Left colon (tissue), 2 donors: ENCODE data around the gene NAA15. TPM values are rescaled to one million over a fixed set of nuclear protein-coding genes. Genes with fewer than 3 reads are reported as not detected.
"Not testable (repeated sequence)": the region's sequence is repeated elsewhere in the genome, so short reads cannot be mapped to it uniquely, and the experiment has no call there.

Experiments used
- ATAC-seq: fragments of 200-7000 bp; cut with Tn5 transposase; one replicate; pipeline ENCODE4 v1.9.1; 2020; ENCODE audit warnings: mild to moderate bottlenecking, moderate library complexity
- DNase-seq, 2 donors: peaks; one replicate each; pipeline ENCODE4 v3.0.0-alpha.2; 2020
- intact Hi-C, 2 donors: fragments of 100-400 bp; cut with DNase I in 1 of 2; cut with micrococcal nuclease in 1 of 2; formaldehyde crosslinking; loops; one replicate each; pipeline versions ENCODE4 v1.11.2 to v1.14.0; 2022; cut with DNase I, micrococcal nuclease
- total RNA-seq, 2 donors: library from RNA; stranded (reverse); fragmentation: NEBNext Ultra II Directional; extraction: Animal tissue kit (Norgen Biotek cat#: 25700); gene quantifications; one replicate each; pipeline ENCODE4 v1.2.1, GENCODE V29; 2021
- donor health status: DM: no; HTN: no; CAD: no.
- donor health status: DM: yes; HTN: yes; CAD: no.

Gene NAA15
- total RNA-seq, 2 donors from 2014 or later = 25.3 to 37.5 TPM

DNA sequence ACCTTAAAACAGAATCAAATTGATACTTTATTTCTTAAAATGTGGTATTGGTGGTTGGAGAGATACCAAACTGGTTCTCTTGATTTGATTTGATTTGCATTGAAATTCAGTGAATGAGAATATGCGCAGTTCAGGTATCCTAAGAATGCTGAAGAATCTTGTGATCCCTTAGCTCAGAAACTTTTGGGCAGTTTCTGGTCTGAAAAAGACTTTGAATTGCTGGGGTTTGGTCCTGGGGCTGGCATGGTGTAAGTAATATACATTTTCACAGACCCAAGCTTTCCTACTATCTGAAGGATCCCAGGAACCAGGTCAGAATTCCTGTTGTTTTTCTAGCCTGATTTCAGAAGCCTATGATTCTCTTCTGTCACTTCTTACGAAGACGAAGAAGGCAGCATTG, 159.3 kb downstream of the NAA15 start:
- DNase-seq (no peak), ATAC-seq (no peak)
- intact Hi-C loops = no loop called here

DNA sequence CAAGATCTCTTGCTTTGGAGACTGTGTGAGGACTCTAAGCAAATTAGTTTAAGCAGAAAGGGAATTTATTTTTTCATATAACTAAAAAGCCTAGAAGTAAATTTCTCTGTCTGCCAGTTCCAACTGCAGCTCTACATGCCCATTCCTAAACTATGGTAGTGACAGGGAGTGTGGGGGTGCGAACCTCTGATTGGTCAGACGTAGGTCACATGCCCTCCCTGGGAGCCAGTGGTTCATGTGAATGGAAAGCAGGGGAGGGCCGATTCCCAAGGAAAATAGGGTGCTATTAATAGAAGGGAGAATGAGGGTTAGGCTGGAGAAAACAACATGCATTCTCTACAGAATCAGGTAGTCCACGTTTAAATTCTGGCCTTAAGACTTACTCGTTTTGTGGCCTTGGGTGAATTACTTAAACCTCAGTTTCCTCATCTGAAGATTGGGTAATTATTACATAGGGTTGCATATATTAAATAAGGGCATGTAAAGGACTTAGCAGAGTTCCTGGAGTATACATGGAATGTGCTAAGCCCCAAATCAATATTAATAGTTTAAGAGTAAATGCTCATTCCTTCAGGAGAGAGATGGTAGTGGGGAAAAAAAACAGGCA, 159.8 kb downstream of the NAA15 start:
- ATAC-seq = no peak
- intact Hi-C loops = no loop called here
- DNase-seq = no peak

DNA sequence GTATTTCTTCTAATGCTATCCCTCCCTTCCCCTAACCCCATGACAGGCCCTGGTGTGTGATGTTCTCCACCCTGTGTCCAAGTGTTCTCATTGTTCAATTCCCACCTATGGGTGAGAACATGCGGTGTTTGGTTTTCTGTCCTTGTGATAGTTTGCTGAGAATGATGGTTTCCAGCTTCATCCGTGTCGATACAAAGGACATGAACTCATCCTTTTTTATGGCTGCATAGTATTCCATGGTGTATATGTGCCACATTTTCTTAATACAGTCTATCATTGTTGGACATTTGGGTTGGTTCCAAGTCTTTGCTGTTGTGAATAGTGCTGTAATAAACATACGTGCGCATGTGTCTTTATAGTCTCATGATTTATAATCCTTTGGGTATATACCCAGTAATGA, 163.2 kb downstream of the NAA15 start:
- ATAC-seq, DNase-seq, intact Hi-C loops: not testable (repeated sequence)

DNA sequence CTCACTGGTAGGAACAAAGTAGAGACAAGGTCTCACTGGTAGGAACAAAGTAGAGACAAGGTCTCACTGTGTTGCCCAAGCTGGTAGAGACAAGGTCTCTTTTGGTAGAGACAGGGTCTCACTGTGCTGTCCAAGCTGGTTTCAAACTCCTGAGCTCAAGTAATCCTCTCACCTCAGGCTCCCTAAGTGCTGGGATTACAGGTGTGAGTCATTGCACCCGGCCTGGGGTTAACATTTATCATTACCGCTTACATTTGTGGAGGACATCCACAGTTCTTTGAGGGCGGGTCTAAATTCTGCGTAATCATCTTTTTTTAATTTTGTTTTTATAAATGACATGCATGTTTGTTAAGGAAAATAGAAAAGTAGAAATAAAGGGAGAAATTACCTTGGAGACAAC, 164.6 kb downstream of the NAA15 start:
- no peak for DNase-seq
- ATAC-seq = no peak
- intact Hi-C loops = no loop called here

DNA sequence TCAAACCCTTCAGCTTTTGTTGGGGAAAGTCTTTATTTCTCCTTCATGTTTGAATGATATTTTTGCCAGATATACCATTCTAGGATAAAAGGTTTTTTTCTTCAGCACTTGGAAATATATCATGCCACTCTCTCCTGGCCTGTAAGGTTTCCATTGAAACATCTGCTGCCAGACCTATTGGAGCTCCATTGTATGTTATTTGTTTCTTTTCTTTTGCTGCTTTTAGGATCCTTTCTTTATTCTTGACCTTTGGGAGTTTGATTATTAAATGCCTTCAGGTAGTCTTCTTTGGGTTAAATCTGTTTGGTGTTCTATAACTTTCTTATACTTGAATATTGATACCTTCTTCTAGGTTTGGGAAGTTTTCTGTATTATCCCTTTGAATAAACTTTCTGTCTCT, 167.5 kb downstream of the NAA15 start:
- DNase-seq, ATAC-seq, intact Hi-C loops: not testable (repeated sequence)

DNA sequence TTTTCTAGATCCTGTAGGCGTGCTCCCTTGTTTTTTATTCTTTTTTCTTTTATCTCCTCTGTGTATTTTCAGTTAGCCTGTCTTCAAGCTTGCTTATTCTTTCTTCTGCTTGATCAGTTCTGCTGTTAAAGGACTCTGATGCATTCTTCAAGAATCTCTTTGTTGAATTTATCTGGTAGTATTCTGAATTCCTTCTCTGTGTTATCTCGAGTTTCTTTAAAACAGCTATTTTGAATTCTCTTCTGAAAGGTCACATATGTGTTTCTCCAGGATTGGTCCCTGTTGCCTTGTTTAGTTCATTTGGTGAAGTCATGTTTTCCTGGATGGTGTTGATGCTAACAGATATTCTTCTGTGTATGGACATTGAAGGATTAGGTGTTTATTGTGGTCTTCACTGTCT, 167.9 kb downstream of the NAA15 start:
- ATAC-seq (no peak), DNase-seq (no peak)
- intact Hi-C loops = no loop called here

Other genes starting within 250 kb of the NAA15 start
- gene ELF2, start 124.3 kb upstream of the NAA15 start, total RNA-seq = 10 to 100 TPM; 32.6 TPM
- under 1 TPM in 1 of 2 donors, not detected in 1; 0.22 TPM for gene MGARP, start 21.3 kb upstream of the NAA15 start, total RNA-seq
- 10 to 100 TPM; 82.1 to 89.9 TPM for gene NDUFC1, start 972 bp downstream of the NAA15 start, total RNA-seq
- gene RAB33B, start 152.6 kb downstream of the NAA15 start, total RNA-seq = 1 to 10 TPM; 4.1 to 5.2 TPM